CD14-positive monocyte (primary cell): Measurements from ENCODE around the gene SEMA3E. TPM values are rescaled to one million over a fixed set of nuclear protein-coding genes. Genes with fewer than 3 reads are reported as not detected.

ENCODE experiments used
- DNase-seq, 3 donors: peaks; one replicate each; pipeline ENCODE4 v3.0.0-alpha.2; 2011 to 2022
- H2AFZ ChIP-seq: 2 replicates; pipeline ENCODE4 v1.6.0; 2012; ENCODE audit warnings: mild to moderate bottlenecking, low read depth, low read length, inconsistent platforms; ENCODE audit not compliant: insufficient read depth, poor library complexity, severe bottlenecking
- H3K27ac ChIP-seq, 2 donors: 1 replicate in 1 of 2; 2 replicates in 1 of 2; pipeline ENCODE4 v1.5.1; 2012 to 2013; ENCODE audit warnings: low read length in 2 of 2, control low read depth in 1 of 2, inconsistent platforms in 1 of 2, low read depth in 1 of 2, mild to moderate bottlenecking in 1 of 2
- H3K27me3 ChIP-seq, 2 donors: one replicate each; pipeline versions ENCODE4 v1.6.0 to v1.6.1; 2011 to 2013; ENCODE audit warnings: low read length in 2 of 2; ENCODE audit not compliant: control insufficient read depth in 2 of 2, insufficient read depth in 2 of 2
- H3K36me3 ChIP-seq, 2 donors: replicated peaks in 1 of 2; 1 replicate in 1 of 2; 2 replicates in 1 of 2; pipeline versions ENCODE4 v1.5.1 to v1.6.1; 2012 to 2013; ENCODE audit warnings: low read length in 2 of 2, control low read depth in 1 of 2, inconsistent platforms in 1 of 2, mild to moderate bottlenecking in 1 of 2; ENCODE audit not compliant: insufficient read depth in 2 of 2, control insufficient read depth in 1 of 2
- H3K4me1 ChIP-seq, 2 donors: 1 replicate in 1 of 2; 2 replicates in 1 of 2; pipeline versions ENCODE4 v1.5.1 to v1.6.1; 2012 to 2013; ENCODE audit warnings: low read length in 2 of 2, control low read depth in 1 of 2, inconsistent platforms in 1 of 2, mild to moderate bottlenecking in 1 of 2, moderate library complexity in 1 of 2; ENCODE audit not compliant: insufficient read depth in 2 of 2, control insufficient read depth in 1 of 2
- H3K4me2 ChIP-seq: replicated peaks from 2 replicates; pipeline ENCODE3; 2012; ENCODE audit warnings: low read length, moderate library complexity, mild to moderate bottlenecking; ENCODE audit not compliant: poor library complexity, severe bottlenecking; ENCODE audit errors: extremely low read depth
- H3K4me3 ChIP-seq, 3 experiments: fragments of 200-600 bp in 1 of 3; sonication (generic) in 1 of 3; replicated peaks in 1 of 3; 1 replicate in 2 of 3; 2 replicates in 1 of 3; pipeline ENCODE4 v1.5.1; 2011 to 2013; ENCODE audit warnings: low read length in 3 of 3, mild to moderate bottlenecking in 3 of 3, control low read depth in 2 of 3, low read depth in 2 of 3, inconsistent platforms in 1 of 3, moderate library complexity in 1 of 3
- H3K79me2 ChIP-seq: 2 replicates; pipeline ENCODE4 v1.6.0; 2012; ENCODE audit warnings: mild to moderate bottlenecking, control low read depth, inconsistent platforms, low read length, moderate library complexity; ENCODE audit not compliant: insufficient read depth
- H3K9ac ChIP-seq: 2 replicates; pipeline ENCODE4 v1.6.0; 2017; ENCODE audit warnings: low read length, mild to moderate bottlenecking; ENCODE audit not compliant: insufficient read depth, poor library complexity, severe bottlenecking
- H3K9me3 ChIP-seq, 2 donors: replicated peaks in 1 of 2; 1 replicate in 1 of 2; 2 replicates in 1 of 2; pipeline versions ENCODE4 v1.5.1 to v1.6.1; 2012 to 2013; ENCODE audit warnings: low read length in 2 of 2, control low read depth in 1 of 2; ENCODE audit not compliant: control insufficient read depth in 1 of 2, insufficient read depth in 1 of 2
- H4K20me1 ChIP-seq: 2 replicates; pipeline ENCODE4 v1.6.0; 2012; ENCODE audit warnings: mild to moderate bottlenecking, low read length, control low read depth, moderate library complexity; ENCODE audit not compliant: insufficient read depth
- H3K27ac Mint-ChIP-seq, 7 donors: one replicate each; pipeline ENCODE4 v1.8.0; 2020; ENCODE audit warnings: mild to moderate bottlenecking in 7 of 7, mixed read lengths in 7 of 7, moderate library complexity in 6 of 7, inconsistent platforms in 2 of 7
- H3K27me3 Mint-ChIP-seq, 3 donors: one replicate each; pipeline ENCODE4 v1.8.0; 2021 to 2022; ENCODE audit warnings: low read depth in 3 of 3, mild to moderate bottlenecking in 3 of 3, mixed read lengths in 3 of 3, moderate library complexity in 3 of 3, inconsistent platforms in 1 of 3
- H3K36me3 Mint-ChIP-seq, 2 donors: one replicate each; pipeline ENCODE4 v1.8.0; 2020; ENCODE audit warnings: mixed read lengths in 2 of 2, inconsistent platforms in 1 of 2, mild to moderate bottlenecking in 1 of 2
- H3K4me1 Mint-ChIP-seq: one replicate; pipeline ENCODE4 v1.8.0; 2020; ENCODE audit warnings: mild to moderate bottlenecking, mixed read lengths
- H3K4me3 Mint-ChIP-seq, 2 donors: one replicate each; pipeline ENCODE4 v1.8.0; 2020; ENCODE audit warnings: mild to moderate bottlenecking in 2 of 2, mixed read lengths in 2 of 2, moderate library complexity in 1 of 2
- H3K9me3 Mint-ChIP-seq, 7 donors: one replicate each; pipeline ENCODE4 v1.8.0; 2020 to 2022; ENCODE audit warnings: mixed read lengths in 7 of 7, mild to moderate bottlenecking in 6 of 7, moderate library complexity in 6 of 7, inconsistent platforms in 2 of 7
- CTCF ChIP-seq: fragments of 200-600 bp; IDR thresholded peaks from one replicate; pipeline ENCODE4 v1.8.0; 2022; ENCODE audit warnings: antibody characterized with exemption, mild to moderate bottlenecking
- WGBS: methylation state at CpG from one replicate; pipeline ENCODE4 v1.1.5; 2013; ENCODE audit warnings: missing lambda C conversion rate; ENCODE audit not compliant: insufficient coverage; 5-methylcytosine and 5-hydroxymethylcytosine counted together
- intact Hi-C, 2 donors: fragments of 100-400 bp; cut with micrococcal nuclease; formaldehyde crosslinking; loops; one replicate each; pipeline versions ENCODE4 v1.15.0 to v1.15.1; 2023
- polyA plus RNA-seq, 3 donors: library from polyadenylated mRNA; depleted of rRNA in 1 of 3; unstranded in 2 of 3; stranded (reverse) in 1 of 3; fragments of 300-500 nt in 2 of 3; fragments of >200 nt in 1 of 3; fragmentation: Illumina TruSeq in 2 of 3; gene quantifications; 1 replicate in 2 of 3; 2 replicates in 1 of 3; pipeline ENCODE4 v1.2.3, GENCODE V29; 2012 to 2021

Gene SEMA3E
- polyA plus RNA-seq, 3 donors, result not detected

GRCh38 chr7:83326223-83326622 is 322.7 kb downstream of the SEMA3E start:
- Mint-ChIP-seq H3K4me3 (no peak overlapping the region), H3K27me3 (peaks cover 0 to 3% (median 0%) of the 10 kb centered on the region in 3 donors), H3K36me3 (no peaks in the 10 kb centered on the region), H3K27ac (no peak overlapping the region), H3K9me3 (peaks cover 0 to 5% (median 0%) of the 10 kb centered on the region in 7 donors), H3K4me1 (no peaks in the 10 kb centered on the region)
- H3K9ac ChIP-seq, result no peak overlapping the region
- H3K36me3 ChIP-seq, result no peaks in the 10 kb centered on the region
- no peak overlapping the region for H3K4me2 ChIP-seq
- no CpG with 5 or more reads among the region's 2 CpGs for WGBS
- DNase-seq, result no peak
- H3K79me2 ChIP-seq, result no peaks in the 10 kb centered on the region
- no peak overlapping the region for H3K4me3 ChIP-seq
- TF ChIP-seq CTCF, result no peak
- H3K9me3 ChIP-seq, result no peaks in the 10 kb centered on the region
- H4K20me1 ChIP-seq, result no peaks in the 10 kb centered on the region
- H2AFZ ChIP-seq, result no peak overlapping the region
- H3K4me1 ChIP-seq, result no peaks in the 10 kb centered on the region
- intact Hi-C loops, result no loop called here
- no peaks in the 10 kb centered on the region for H3K27me3 ChIP-seq
- H3K27ac ChIP-seq, result no peak overlapping the region

GRCh38 chr7:83325083-83325482 is 323.9 kb downstream of the SEMA3E start:
- Mint-ChIP-seq H3K9me3 (peaks cover 0 to 3% (median 0%) of the 10 kb centered on the region in 7 donors), H3K36me3 (no peaks in the 10 kb centered on the region), H3K4me1 (no peaks in the 10 kb centered on the region), H3K4me3 (no peak overlapping the region), H3K27ac (no peak overlapping the region), H3K27me3 (peaks cover 0 to 3% (median 0%) of the 10 kb centered on the region in 3 donors)
- H3K36me3 ChIP-seq, result no peaks in the 10 kb centered on the region
- H4K20me1 ChIP-seq, result no peaks in the 10 kb centered on the region
- no peaks in the 10 kb centered on the region for H3K4me1 ChIP-seq
- no CpG with 5 or more reads among the region's 5 CpGs for WGBS
- H3K4me2 ChIP-seq, result no peak overlapping the region
- H3K4me3 ChIP-seq, result no peak overlapping the region
- no peaks in the 10 kb centered on the region for H3K9me3 ChIP-seq
- intact Hi-C loops, result no loop called here
- no peak for DNase-seq
- no peak overlapping the region for H3K9ac ChIP-seq
- no peak overlapping the region for H3K27ac ChIP-seq
- no peaks in the 10 kb centered on the region for H3K27me3 ChIP-seq
- no peak for TF ChIP-seq CTCF
- H3K79me2 ChIP-seq, result no peaks in the 10 kb centered on the region
- no peak overlapping the region for H2AFZ ChIP-seq
